Embryonic facial prominence (tissue), 1 donor: ENCODE measurements around the gene TOX2.

Experiments used
- DNase-seq: peaks from one replicate; pipeline ENCODE4 v3.0.0-alpha.2; 2016; ENCODE audit errors: extremely low spot score

The TOX2 gene

DNA sequence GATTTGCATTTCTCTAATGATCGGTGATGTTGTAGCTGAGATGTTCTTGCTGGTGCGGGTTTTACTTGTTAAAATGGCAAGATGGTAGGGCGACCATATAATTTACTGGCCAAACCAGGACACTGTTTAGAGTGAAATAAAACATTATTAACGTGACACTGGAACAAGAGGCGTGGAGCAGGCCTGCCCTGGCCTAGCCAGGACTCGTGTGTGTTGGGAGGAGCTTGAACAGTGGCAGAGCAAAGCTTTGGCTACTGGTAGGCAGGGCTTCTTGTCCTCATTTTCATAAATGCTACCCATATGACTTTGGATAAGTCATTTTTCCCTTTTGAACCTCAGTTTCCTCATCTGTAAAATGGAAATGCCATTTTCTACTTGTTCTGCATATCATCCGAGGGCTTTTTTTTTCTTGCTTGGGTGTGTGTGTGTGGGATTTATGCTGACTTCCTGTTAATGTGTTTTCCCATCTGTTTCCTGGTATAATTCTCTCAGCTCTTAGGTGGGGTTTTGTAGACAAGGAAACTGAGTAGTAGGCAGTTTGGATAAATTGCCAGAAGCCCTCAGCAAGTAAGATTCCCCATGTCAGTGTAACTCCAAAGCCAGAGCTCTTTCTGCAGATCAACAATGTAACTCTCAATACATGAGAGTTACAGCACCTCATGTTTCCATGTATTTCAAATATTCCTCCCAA, 81.7 kb downstream of the TOX2 start:
- no peak for DNase-seq

DNA sequence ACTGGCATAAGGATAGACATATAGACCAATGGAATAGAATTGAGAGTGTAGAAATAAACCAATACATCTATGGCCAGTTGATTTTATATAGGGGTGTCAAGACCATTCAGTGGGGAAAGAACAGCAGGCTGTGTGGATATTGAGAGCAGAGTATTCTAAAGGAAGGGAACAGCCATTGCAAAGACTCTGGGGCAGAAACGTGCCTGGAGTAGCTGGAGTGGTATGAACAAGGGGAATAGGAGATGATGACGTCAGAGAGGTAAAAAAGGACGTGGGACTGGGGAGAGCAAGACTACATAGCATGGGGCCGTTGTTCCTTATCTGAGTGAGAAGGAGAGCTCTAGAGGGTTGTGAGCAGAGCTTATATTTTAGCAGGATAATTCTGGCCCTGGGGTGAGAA, 85.2 kb downstream of the TOX2 start:
- DNase-seq, result no peak

DNA sequence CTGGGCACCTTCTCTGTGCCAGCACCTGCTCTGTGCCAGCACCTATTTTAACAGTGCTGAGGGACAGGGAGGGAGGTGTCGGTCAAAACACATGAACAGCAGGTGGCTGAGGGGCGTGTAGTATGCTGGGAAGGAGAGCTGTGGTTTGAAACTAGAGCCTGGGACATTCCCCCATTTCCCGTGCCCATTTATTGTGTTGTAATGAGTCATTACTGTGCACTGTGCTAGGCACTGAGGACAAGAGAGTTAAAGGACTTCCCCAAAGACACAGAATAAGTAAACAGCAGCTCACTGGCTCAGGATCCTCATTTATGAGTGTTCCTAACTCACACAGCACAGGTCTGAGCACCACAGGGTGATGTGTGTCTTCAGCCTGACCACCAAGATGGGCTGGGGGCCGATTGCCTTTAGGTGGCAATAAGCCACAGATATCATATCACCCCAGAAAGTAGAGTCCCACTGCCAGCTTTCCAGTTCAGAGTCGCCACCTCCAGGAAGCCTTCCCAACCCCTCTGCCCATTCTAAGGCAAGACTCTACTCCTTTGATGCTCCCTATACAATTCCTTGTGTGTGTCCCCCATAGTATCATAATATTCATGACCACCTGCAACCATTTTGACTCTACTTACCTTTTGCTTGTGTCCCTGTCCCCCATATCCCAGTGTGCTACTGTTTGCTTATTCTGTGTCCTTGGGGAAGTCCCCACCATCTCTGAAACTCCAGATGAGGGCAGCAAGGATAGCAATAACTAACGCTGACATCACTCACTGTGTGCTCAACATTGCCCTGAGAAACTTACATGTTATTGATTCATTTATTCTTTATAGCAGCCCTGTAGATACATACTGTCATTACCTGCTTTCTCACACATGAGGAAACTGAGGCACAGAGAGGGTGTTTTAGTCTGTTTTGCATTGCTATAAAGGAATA, 87.3 kb downstream of the TOX2 start:
- DNase-seq, result no peak

DNA sequence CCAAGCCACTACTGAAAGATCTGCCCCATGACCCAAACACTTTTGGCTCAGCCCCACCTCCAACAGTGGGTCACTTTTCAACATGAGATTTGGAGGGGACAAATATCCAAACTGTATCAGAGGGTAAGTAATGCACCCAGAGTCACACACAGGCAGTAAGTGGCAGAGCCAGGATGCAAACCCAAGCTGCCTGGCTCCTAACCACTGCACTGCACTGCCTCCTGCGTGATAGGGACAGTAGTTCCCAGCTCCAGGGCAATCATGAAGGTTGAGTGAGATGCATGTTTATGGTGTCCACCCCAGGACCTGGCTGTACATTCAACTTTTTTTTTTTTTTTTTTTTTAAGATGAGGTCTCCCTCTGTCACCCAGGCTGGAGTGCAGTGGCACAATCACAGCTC, 88.2 kb downstream of the TOX2 start:
- no peak for DNase-seq

DNA sequence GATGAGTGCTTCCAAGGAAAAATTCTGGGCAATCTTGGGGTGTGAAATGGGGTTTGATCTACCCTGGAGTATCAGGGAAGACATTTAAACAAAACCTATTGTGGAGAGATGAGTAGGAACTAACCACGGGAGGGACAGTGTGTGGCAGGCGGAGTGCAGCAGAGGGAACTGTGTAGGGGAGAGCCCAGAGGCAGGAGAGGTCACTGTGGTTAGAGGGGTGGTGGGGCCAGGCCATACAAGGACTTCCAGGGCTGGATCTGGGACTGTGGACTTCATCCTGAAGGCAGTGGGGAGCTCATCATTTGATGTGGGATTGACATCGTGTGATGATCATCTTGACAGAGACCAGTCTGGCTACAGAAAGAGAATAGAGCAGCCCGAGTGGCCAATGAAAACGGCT, 89.0 kb downstream of the TOX2 start:
- DNase-seq, result no peak

DNA sequence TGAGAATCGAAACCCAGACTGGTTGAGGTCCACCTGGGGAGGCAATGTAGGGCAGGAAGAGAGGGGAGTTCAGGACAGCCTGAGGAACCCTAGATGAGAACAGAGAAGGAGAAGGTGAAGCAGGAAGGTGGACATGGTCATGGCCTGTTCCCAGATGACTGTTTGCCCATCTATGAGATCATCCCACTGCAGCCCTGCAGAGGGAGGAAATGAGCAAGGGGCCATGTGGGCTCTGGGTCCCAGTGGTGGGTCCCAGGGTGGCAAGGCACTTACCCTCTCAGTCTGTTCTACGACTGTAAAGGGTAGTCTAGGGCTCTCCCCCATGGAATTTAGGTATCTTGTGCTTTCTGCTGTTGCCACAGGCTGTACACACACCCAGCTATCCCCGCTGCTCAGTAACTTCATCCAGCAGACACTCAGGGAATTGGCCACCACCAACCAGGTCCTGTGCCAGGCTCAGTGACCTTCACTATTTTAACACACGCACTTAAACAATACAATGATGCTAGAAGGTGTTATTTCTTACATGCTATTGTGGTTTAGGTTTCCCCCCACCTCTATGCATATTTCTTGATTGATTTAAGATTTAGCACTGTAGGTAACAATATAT, 89.8 kb downstream of the TOX2 start:
- DNase-seq, result no peak

DNA sequence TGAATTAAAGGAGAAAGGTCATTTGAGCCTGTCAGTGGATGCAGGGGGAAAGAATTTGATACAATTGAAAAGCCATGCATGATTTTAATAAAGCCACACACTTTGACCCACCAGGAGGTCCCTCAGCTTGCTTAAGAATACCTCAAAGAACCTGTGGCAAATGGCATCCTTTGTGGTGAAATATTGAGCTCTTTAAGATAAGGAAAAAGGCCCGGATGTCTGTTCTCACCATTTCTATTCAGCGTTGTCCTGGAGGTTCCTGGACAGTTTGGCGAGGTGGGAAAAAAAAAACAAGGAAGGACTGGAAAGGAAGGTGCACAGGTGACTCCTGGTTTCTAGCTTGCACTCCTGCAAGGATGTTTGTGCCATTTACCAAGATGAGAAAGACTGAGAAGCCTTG, 91.0 kb downstream of the TOX2 start:
- DNase-seq, result no peak

DNA sequence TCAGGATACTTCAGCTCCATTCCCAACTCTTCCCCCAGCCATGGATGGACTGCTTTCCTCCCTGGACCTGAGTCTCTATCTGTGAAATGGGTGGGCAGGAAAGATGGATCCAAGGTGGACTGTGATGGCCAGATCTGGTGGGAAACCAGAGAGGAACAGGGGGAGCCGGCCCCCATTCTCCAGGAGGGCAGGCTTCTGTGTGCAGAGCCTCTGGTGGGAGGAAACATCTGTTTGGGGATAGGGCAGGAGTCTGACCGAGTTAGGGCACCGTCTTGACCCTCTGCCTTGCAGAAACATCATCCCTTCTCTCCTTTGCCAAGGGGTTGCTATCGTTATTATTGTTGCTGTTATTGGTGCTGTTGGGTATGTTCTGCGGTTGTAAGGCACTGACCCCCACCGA, 91.5 kb downstream of the TOX2 start:
- no peak for DNase-seq

DNA sequence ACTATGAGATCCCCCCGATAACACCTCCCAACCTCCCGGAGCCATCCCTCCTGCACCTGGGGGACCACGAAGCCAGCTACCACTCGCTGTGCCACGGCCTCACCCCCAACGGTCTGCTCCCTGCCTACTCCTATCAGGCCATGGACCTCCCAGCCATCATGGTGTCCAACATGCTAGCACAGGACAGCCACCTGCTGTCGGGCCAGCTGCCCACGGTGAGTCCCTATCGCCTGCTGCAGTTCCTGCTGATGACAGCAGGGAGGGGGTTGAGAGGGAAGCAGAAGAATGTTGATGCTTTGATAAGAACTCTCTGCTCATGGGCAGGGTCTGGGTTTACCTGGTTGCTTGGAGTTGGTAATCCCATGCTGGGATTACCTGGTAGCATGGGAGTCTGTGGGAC, 91.9 kb downstream of the TOX2 start:
- DNase-seq, result no peak

DNA sequence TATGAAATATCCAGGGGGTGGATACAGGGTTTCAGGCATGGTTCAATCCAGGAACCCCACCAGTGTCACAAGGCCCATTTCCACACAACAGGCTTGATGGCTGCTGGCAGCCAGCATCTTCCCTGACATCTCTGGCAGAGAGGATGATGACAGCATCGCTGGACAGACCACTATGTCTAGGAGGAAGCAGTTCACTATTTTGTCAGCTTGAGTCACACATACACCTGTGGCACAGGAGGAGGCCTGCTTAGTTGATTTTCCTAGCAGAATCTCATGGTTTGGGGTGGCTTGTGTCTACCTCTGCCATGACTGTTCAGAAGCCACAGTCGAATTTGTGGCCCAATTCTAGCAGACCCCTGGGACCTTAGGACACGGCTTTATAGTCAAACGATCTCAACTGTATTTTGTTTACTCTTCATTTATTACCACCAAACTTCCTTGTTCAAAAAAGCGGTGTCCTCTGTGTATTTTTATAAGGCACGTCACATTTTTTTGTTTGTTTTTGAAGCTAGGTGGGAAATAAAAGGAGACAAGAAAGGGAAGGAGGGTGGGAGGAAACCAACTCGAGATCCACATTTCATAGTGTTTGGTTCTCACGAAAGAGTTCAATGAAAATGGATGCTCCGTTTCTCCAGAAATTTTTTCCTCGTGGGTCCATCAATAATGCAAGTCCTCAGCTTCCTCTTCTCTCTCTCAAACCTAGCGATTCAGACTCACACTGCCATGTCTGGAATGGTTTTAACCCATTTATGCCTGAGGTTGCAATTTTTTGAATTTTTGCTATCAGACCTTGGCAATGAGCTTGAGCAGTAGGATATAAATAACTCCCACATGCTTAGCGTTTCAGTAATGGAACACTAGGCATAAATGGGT, 94.4 kb downstream of the TOX2 start:
- DNase-seq, result no peak

DNA sequence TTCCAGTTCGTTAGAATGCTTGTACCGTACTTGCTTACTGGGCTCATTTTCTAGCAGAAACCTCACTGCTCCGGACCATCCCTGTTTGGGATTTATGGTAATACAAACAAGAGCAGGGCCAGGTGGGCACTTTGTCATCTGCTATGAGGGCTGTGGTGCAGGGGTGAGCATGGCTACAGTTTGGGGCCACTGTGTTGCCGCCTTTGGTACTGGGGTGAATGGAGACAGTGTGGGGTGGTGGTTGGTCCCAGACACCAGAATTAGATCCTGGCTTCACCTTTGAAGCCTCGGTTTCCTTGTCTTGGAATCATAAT, 95.0 kb downstream of the TOX2 start:
- DNase-seq, result no peak

DNA sequence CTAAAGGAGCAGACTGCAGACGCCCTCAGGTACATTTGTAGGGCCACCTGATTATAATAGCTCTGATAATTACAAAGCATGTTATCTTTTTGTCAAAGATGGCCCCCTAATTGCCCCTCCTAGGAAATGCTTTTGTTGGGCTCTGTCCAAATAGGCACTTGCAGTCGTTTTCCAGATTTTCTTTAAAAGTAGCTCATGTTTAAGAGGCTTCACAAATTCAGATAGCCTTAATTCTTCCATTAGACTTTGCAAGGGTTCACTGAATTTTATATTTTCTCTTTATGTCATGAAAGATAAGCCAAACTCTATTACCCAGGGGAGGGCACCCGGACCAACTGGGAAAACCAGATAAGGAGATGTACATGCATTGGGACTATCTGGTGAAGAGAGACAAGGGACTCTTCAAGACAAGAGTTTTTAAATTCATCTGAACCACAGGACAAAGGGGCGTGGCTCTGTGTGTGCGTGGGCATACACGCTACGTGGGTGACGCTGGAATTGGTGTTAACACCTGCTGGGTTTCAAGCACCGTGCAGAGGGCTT, 95.6 kb downstream of the TOX2 start:
- no peak for DNase-seq

DNA sequence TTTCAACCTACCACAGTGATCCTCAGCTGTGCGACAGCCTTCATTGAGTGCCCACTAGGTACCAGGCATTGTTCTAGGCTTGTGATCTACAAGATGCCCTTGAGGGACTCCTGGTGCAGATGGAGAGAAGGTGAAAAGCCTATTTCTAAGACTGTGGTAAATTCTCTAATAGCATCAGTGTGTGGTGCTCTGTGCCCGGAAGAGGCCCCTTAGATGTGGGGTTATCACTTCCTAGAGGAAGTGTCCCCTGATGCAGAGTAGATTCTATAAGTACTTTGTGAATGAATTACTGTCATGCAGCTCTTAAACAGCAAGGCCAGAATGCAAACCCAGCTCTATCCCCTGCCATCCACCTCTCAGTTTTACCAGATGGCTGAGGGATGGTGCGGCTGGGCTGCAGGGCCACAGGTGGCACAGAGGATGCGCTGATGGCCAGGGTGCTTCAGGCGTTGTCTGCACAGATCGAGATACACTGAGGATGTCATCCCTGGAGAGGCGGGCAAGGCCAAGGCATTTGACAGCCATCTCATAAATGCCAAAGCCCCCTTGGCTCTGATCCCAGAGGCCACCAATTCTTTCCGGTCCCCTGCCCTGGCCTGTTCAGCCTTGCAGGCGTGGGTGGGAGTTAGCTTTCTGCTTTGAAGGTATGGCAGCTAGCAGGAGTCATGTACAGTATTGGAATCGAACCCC, 96.7 kb downstream of the TOX2 start:
- no peak for DNase-seq

DNA sequence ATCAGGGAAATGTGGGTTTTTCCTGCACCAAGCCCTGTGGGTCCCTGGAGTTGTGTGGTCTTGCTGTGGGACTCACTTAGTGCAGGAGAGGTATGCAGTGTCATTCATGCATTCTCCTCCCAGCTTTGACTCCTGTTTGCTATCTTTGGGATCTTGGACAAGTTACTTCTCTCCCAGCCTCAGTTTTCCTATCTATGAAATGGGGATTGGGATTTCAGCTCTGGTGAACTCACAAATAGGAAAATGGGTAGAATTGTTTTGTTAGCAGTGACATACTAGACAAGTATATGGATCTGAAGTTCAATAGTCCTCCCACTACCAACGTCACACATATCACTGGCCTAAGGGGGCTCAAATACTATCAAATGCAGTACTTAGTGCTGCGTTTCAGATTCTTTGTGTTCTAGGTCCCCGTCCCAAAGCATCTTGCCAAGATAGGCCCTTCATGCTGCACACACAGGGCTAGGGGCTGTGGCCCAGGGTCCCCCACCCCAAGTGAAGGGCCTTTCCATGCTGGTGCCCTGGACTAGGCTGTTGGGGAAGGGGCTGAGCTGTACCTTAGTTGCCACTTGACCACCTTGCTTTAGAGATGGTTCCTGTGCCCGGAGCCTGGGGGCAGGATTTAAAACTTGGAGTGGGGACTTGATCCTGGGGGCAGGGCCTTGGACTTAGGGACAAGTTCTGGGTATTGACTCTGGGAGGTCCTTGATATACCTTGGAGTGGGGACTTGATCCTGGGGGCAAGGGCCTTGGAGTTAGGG, 98.0 kb downstream of the TOX2 start:
- DNase-seq, result no peak

DNA sequence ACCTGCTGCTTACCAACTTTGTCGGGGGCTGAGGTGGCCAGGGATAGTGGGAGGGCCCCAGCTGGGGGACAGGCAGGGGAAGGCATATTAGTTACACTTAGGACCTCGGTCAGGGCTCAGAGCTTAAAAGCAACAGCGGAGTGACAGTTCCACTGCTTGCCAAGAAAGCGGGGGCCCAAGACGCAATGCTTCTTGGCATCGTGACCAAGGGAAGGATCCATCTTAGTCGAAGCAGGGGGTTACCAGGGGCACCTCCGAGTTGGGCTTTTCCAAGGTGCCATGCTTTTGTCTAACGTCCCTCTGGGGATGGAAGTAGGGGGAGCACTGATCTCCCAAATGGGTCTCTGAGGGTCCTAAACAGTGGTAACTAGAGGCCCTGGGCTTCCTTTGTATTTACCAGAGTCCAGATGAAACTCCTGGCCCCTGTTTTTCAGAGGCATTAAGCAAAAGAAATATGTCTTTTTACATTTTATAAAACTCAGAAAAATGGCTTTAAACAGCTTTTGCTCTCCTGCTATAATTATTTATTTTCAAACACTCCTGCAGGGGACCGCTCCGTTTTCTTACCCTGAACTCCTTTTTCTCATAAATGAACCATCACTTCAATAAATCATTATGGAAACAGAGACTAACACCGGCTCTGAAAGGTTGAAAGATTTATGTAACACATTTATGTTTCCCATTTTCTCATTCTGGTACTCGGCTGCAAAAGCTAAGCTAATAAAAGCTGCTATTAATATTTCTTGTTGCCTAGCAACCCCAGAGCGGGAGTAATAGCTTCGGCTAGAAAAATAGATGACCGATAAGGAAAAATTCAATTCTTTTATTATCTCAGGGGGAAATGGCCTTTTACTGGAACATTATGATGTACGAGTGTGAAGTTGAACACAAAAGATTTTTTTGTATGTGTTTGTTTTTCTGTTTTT, 100.4 kb downstream of the TOX2 start:
- no peak for DNase-seq

DNA sequence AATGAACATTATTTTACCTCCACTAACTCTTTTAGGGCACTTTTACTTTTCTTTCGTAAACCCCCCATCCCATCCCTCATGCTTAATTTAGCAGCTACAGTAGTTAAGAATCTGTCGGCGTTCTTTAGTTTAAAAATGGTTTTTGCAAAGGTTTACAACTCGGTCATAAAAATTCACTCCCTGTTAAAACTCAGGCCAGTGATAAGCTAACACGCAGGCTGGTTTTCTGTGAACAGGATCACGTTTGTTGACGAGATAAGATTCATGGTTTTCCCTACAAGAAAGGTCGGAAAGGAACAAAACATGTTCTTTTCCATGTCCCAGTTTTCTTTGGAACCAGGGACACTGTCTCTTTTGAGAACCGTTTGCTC, 101.1 kb downstream of the TOX2 start:
- no peak for DNase-seq

DNA sequence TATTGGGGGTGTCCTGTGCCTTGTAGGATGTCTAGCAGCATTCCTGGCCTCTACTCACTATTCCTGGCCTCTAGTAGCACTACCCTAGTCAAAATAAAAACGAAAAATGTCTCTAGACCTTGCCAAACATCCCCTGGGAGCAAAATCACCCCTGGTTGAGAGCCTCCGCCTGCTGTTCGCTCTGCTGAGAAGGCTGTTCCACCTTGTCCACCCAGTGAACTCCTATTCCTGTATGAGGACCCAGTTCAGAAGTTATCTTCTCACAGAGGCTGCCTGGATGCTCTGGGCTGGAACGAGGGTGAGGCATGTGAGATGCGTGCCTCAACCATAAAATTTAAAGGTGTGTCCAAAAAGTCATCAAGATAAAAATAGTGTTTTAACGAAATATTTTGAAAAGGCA, 101.9 kb downstream of the TOX2 start:
- no peak for DNase-seq

DNA sequence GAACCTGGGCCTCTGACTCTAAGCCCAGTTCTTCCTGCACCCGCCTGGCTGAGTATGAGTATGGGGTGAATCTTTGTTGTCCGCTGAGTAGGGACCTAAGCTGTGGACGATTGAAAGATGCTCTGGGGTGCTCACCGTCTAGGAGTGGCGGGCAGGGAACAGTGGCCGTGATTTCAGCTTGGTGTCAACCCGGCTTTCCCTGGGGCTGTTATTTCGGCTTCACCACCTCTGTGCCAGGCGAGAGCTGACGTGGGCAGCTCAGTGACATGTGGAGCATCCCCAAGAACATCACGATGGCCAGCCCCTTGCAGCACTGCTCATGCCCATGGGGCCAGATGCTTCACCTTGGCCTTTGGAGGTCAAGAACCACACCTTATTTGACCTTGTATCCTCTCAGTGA, 102.6 kb downstream of the TOX2 start:
- no peak for DNase-seq

DNA sequence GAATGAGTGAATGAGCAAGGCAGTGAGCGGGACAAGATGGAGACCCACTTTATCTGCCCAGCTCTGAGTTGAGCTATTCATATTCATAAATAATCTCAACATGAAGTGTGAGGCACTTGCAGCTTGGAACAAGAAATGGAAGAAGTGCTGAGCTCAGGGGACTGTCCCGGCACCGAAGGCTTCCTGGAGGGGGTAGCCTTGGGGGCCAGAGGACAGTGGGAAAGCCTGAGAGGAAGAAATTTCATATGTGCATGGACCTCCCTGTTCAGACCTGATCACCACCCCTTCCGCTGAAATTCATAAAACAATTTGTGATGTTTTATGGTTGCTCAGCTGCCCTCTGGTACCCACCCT, 103.2 kb downstream of the TOX2 start:
- DNase-seq, result no peak
